Measurements from ENCODE around the gene UBR2. TPM values are rescaled to one million over a fixed set of nuclear protein-coding genes. Genes with fewer than 3 reads are reported as not detected.

Gene UBR2
- total and polyA plus RNA-seq, 2 of the 13 experiments (the other 11 are each of a cell fraction or from before 2014, with no cell fraction given) = 17.6 to 29.3 TPM

DNA sequence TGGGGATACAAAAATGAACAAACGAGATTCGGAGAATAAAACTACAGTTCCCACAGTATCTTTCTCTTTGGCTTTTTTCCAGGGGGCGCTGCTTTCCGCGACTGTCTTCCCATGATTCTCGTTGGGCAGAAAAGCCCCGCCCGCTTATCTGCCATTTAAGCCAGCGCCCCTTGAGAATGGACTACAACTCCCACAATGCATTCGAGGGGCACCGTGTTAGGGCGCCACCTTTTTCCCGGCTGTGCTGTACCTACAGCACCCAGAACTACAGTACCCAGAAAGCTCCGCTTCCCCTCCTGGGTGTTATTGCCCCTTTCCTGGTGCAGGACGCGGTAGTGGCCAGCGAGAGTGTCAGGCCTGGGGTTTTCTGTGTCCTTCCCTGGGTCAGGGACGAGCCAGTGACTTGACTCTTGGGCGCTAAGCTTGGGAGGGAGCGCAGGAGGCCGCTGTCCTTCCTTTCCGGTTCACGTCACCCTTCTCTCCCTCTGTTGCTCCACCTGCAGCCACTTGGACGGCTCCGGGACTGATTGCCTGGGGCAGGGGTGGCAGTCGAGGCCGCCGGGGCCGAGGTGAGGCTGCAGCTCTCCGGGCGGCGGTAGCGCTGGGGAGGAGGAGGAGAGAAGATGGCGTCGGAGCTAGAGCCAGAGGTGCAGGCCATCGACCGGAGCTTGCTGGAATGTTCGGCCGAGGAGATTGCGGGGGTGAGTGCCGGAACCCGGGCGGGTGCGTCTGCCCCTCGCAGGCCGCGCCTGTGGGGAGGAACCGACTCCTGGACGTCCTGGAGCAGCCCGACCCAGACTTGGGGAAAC is at the start of gene UBR2 (continued):
- TF ChIP-seq, protein P1, sequence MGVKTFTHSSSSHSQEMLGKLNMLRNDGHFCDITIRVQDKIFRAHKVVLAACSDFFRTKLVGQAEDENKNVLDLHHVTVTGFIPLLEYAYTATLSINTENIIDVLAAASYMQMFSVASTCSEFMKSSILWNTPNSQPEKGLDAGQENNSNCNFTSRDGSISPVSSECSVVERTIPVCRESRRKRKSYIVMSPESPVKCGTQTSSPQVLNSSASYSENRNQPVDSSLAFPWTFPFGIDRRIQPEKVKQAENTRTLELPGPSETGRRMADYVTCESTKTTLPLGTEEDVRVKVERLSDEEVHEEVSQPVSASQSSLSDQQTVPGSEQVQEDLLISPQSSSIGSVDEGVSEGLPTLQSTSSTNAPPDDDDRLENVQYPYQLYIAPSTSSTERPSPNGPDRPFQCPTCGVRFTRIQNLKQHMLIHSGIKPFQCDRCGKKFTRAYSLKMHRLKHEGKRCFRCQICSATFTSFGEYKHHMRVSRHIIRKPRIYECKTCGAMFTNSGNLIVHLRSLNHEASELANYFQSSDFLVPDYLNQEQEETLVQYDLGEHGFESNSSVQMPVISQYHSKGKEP (CRISPR knock-in tag; IDR thresholded peaks at IDR 0.05) = 0 out of 2 replicates have a peak, but pooled peaks have one; percentile 20
- TF ChIP-seq POGZ (CRISPR knock-in tag; IDR thresholded peaks at IDR 0.05) (peak; percentile 85), RFXANK (CRISPR knock-in tag; IDR thresholded peaks at IDR 0.05) (no peak), ZKSCAN5 (CRISPR knock-in tag; IDR thresholded peaks at IDR 0.05) (no peak), NCOA1 (CRISPR knock-in tag; IDR thresholded peaks at IDR 0.05) (peak; percentile 93), FOXP1 (IDR thresholded peaks at IDR 0.05) (0 out of 2 replicates have a peak, but pooled peaks have one; percentile 33), FOXP1 (CRISPR knock-in tag; IDR thresholded peaks at IDR 0.05) (peak; percentile 40; the same call in 1 of the 2 replicates), ATM (IDR thresholded peaks at IDR 0.05; ENCODE audit: borderline replicate concordance) (no peak), ZNF772 (CRISPR knock-in tag; IDR thresholded peaks at IDR 0.05) (peak; percentile 63; the same call in 1 of the 2 replicates), ZNF670 (CRISPR knock-in tag; IDR thresholded peaks at IDR 0.05; ENCODE audit: borderline replicate concordance) (no peak; the same call in 1 of the 2 replicates), ZC3H4 (CRISPR knock-in tag; IDR thresholded peaks at IDR 0.05; ENCODE audit: borderline replicate concordance) (peak; percentile 73; the same call in 1 of the 2 replicates), ZNF737 (CRISPR knock-in tag; IDR thresholded peaks at IDR 0.05; ENCODE audit: borderline replicate concordance) (no peak), BORCS8-MEF2B (CRISPR knock-in tag; IDR thresholded peaks at IDR 0.05) (peak; percentile 97), SMARCC2 (IDR thresholded peaks at IDR 0.05) (no peak), ZFAT (CRISPR knock-in tag; conservative IDR thresholded peaks at IDR 0.05) (no peak), RBAK (CRISPR knock-in tag; IDR thresholded peaks at IDR 0.05) (0 out of 2 replicates have a peak, but pooled peaks have one; percentile 18), ZNF136 (CRISPR knock-in tag; IDR thresholded peaks at IDR 0.05; ENCODE audit: low read depth) (peak; percentile 90; the same call in 1 of the 2 replicates), ZIK1 (CRISPR knock-in tag; IDR thresholded peaks at IDR 0.05; ENCODE audit: borderline replicate concordance, low read depth) (peak; percentile 84), MAFK (conservative IDR thresholded peaks at IDR 0.05 in 1 of 2, IDR thresholded peaks at IDR 0.05 in 1 of 2; ENCODE audit: low read length in 2 of 2) (no peak), NR2F2 (IDR thresholded peaks at IDR 0.05; ENCODE audit: borderline replicate concordance, low read depth) (no peak), ZNF75D (CRISPR knock-in tag; IDR thresholded peaks at IDR 0.05; ENCODE audit: borderline replicate concordance) (no peak)
- TF ChIP-seq, protein P2, sequence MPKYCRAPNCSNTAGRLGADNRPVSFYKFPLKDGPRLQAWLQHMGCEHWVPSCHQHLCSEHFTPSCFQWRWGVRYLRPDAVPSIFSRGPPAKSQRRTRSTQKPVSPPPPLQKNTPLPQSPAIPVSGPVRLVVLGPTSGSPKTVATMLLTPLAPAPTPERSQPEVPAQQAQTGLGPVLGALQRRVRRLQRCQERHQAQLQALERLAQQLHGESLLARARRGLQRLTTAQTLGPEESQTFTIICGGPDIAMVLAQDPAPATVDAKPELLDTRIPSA (CRISPR knock-in tag; IDR thresholded peaks at IDR 0.05; ENCODE audit: borderline replicate concordance) = no peak
- TF ChIP-seq, protein P3, sequence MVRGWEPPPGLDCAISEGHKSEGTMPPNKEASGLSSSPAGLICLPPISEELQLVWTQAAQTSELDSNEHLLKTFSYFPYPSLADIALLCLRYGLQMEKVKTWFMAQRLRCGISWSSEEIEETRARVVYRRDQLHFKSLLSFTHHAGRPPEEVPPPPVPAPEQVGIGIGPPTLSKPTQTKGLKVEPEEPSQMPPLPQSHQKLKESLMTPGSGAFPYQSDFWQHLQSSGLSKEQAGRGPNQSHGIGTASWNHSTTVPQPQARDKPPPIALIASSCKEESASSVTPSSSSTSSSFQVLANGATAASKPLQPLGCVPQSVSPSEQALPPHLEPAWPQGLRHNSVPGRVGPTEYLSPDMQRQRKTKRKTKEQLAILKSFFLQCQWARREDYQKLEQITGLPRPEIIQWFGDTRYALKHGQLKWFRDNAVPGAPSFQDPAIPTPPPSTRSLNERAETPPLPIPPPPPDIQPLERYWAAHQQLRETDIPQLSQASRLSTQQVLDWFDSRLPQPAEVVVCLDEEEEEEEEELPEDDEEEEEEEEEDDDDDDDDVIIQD (CRISPR knock-in tag; IDR thresholded peaks at IDR 0.05; ENCODE audit: low read depth) = peak; percentile 54
- TF ChIP-seq, protein P4, sequence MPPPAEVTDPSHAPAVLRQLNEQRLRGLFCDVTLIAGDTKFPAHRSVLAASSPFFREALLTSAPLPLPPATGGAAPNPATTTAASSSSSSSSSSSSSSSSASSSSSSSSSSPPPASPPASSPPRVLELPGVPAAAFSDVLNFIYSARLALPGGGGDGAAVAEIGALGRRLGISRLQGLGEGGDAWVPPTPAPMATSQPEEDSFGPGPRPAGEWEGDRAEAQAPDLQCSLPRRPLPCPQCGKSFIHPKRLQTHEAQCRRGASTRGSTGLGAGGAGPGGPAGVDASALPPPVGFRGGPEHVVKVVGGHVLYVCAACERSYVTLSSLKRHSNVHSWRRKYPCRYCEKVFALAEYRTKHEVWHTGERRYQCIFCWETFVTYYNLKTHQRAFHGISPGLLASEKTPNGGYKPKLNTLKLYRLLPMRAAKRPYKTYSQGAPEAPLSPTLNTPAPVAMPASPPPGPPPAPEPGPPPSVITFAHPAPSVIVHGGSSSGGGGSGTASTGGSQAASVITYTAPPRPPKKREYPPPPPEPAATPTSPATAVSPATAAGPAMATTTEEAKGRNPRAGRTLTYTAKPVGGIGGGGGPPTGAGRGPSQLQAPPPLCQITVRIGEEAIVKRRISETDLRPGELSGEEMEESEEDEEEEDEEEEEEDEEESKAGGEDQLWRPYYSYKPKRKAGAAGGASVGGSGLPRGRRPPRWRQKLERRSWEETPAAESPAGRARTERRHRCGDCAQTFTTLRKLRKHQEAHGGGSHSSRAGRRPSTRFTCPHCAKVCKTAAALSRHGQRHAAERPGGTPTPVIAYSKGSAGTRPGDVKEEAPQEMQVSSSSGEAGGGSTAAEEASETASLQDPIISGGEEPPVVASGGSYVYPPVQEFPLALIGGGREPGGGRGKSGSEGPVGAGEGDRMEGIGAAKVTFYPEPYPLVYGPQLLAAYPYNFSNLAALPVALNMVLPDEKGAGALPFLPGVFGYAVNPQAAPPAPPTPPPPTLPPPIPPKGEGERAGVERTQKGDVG (CRISPR knock-in tag; IDR thresholded peaks at IDR 0.05; ENCODE audit: borderline replicate concordance) = peak; percentile 97
